Right cardiac atrium (tissue), 5 donors: Measurements from ENCODE around the gene SFMBT2. TPM values are rescaled to one million over a fixed set of nuclear protein-coding genes. Genes with fewer than 3 reads are reported as not detected.

Experiments used
- ATAC-seq, 2 donors: fragments of 200-7000 bp; cut with Tn5 transposase; one replicate each; pipeline versions ENCODE4 v1.8.0 to v1.9.1; 2020; ENCODE audit warnings: moderate library complexity in 2 of 2, mild to moderate bottlenecking in 1 of 2
- DNase-seq, 3 donors: peaks; one replicate each; pipeline ENCODE4 v3.0.0-alpha.2; 2020
- H3K27ac ChIP-seq: one replicate; pipeline ENCODE4 v1.5.1; 2013; ENCODE audit warnings: mild to moderate bottlenecking, low read length, control low read depth, moderate library complexity
- H3K27me3 ChIP-seq: one replicate; pipeline ENCODE4 v1.6.1; 2013; ENCODE audit not compliant: control insufficient read depth, insufficient read depth
- H3K4me1 ChIP-seq: one replicate; pipeline ENCODE4 v1.6.1; 2013; ENCODE audit warnings: low read length; ENCODE audit not compliant: control insufficient read depth, insufficient read depth
- H3K4me3 ChIP-seq: one replicate; pipeline ENCODE4 v1.5.1; 2013; ENCODE audit warnings: low read length, control low read depth
- H3K9me3 ChIP-seq: one replicate; pipeline ENCODE4 v1.6.1; 2013; ENCODE audit warnings: low read length; ENCODE audit not compliant: control insufficient read depth
- WGBS: extraction: QIAGEN DNeasy Blood & Tissue Kit; methylation state at CpG from one replicate; pipeline ENCODE4 v1.1.7; 2013; 5-methylcytosine and 5-hydroxymethylcytosine counted together
- intact Hi-C, 4 donors: fragments of 100-400 bp; cut with DNase I; formaldehyde crosslinking; loops; one replicate each; pipeline versions ENCODE4 v1.11.0 to v1.14.0; 2022 to 2023
- polyA plus RNA-seq: library from polyadenylated mRNA; stranded (reverse); fragments of 200-250 nt; gene quantifications from one replicate; pipeline ENCODE4 v1.2.3, GENCODE V29; 2013
- total RNA-seq, 4 donors: library from RNA; stranded (reverse); fragmentation: NEBNext Ultra II Directional; extraction: Animal tissue kit (Norgen Biotek cat#: 25700); gene quantifications; one replicate each; pipeline ENCODE4 v1.2.1, GENCODE V29; 2021
- donor health status: healthy with polysubstance abuse.
- donor health status: DM: no; HTN: yes; CAD: no.
- donor health status: DM: no; HTN: no; CAD: no.
- donor health status: DM: no; HTN: yes; CAD: no; lungs with severe emphysema.
- donor health status: DM: yes; HTN: yes; CAD: no.

The SFMBT2 gene
- total and polyA plus RNA-seq, 5 donors = 3.3 to 12.9 (median 11.9) TPM

DNA sequence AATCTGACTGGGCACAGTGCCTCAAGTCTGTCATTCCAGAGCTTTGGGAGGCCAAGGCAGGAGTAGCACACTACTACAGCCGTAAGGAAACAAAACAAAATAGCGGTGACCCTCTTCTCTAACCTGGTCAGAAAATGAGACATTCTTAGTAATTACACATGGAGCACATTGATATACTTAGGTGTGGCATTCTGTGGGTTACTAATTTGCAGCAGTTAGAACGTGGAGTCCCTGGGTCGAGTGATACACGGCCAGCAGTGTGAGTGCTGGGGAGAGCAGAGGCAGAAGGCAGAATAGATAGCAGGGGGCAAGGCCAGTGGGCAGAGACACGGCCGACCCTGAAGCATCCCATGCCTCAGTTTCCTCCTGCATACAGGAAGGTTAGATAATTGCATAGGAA, 28.9 kb upstream of the SFMBT2 start:
- no peaks in the 10 kb centered on the region for H3K27me3 ChIP-seq
- H3K27ac ChIP-seq = no peak overlapping the region
- intact Hi-C loops = no loop called here
- no peak for DNase-seq
- no peak for ATAC-seq
- WGBS = 80% methylated on average over 7 of the region's 7 CpGs
- no peaks in the 10 kb centered on the region for H3K9me3 ChIP-seq
- no peak overlapping the region for H3K4me3 ChIP-seq
- H3K4me1 ChIP-seq = no peaks in the 10 kb centered on the region

DNA sequence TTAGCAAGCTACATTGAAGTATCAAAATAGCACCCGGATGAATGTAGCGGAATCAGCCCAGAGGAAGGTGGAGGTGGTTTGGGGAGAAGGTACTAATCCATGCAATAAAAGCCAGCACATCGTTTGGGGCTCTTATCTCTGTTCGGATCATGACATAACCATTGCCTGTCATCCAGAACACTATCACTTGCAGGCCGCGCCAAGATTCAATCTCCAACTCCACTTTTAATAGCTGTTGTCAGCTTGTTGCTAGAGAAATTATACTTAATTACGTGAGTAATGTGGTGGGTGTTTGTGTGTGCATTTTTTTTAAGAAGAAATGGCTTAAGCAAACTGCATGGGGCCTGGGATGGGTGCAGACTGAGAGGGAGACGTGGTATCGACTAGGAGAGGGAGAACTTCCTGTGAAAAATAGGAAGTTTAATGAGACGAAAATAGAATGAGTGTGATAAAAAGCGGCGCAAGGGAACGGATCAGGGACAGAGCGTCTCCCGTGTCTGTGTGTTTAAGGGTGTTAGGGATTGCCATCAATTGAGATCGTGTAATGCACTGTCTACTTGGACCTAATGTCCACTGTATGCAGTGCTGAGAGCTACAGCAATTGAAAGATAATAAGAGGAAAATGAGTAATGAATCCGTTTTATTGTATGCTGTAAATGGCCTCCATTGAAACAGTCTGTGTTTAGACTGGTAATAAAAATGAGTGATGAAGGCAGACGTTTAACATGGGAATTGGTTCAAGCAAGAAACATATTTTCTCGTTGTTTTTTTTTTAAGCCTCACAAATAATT, 27.6 kb upstream of the SFMBT2 start:
- intact Hi-C loops = no loop called here
- H3K27ac ChIP-seq = no peak overlapping the region
- no peak overlapping the region for H3K4me3 ChIP-seq
- 37% methylated on average over 19 of the region's 19 CpGs for WGBS
- ATAC-seq (no peak), DNase-seq (no peak)
- no peaks in the 10 kb centered on the region for H3K4me1 ChIP-seq
- no peaks in the 10 kb centered on the region for H3K9me3 ChIP-seq
- H3K27me3 ChIP-seq = no peaks in the 10 kb centered on the region

GRCh38 chr10:7436490-7437100, 25.8 kb upstream of the SFMBT2 start:
- 85% methylated on average over 3 of the region's 3 CpGs for WGBS
- intact Hi-C loops = no loop called here
- no peaks in the 10 kb centered on the region for H3K4me1 ChIP-seq
- H3K27me3 ChIP-seq = peaks cover 2% of the 10 kb centered on the region
- H3K4me3 ChIP-seq = no peak overlapping the region
- H3K27ac ChIP-seq = no peak overlapping the region
- DNase-seq (no peak), ATAC-seq (no peak)
- no peaks in the 10 kb centered on the region for H3K9me3 ChIP-seq

DNA sequence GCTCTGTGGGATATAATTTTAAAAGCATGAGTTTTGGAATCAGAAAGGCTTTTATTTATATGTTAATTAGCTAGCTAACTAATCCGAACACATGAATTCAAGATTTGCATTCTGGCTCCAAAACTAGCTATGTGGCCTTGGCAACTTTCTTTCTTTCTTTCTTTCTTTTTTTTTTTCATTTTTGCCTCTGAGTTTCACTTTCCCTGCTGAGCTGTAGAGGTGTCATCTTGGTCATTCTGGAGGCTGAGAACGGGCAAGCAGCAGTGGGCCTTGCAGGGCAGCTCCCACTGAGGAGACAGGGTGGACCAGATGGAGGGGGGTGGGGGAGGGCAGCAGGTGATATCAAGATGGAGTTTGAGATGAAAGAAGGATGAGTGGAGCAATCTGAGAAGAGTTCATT, 24.8 kb upstream of the SFMBT2 start:
- Histone ChIP-seq H3K4me3 (no peak overlapping the region), H3K9me3 (no peaks in the 10 kb centered on the region), H3K27ac (no peak overlapping the region), H3K4me1 (no peaks in the 10 kb centered on the region), H3K27me3 (peaks cover 2% of the 10 kb centered on the region)
- 69% methylated on average over 2 of the region's 2 CpGs for WGBS
- intact Hi-C loops = no loop called here
- DNase-seq = no peak
- ATAC-seq = no peak

- intact Hi-C loops = no loop called here
- 82% methylated on average over 5 of the region's 5 CpGs for WGBS
- Histone ChIP-seq H3K4me1 (no peaks in the 10 kb centered on the region), H3K27me3 (peaks cover 2% of the 10 kb centered on the region), H3K4me3 (no peak overlapping the region), H3K27ac (no peak overlapping the region), H3K9me3 (no peaks in the 10 kb centered on the region)
- DNase-seq (no peak), ATAC-seq (no peak)
These were observed 23.5 kb upstream of the SFMBT2 start for GRCh38 chr10:7434378-7434777.

DNA sequence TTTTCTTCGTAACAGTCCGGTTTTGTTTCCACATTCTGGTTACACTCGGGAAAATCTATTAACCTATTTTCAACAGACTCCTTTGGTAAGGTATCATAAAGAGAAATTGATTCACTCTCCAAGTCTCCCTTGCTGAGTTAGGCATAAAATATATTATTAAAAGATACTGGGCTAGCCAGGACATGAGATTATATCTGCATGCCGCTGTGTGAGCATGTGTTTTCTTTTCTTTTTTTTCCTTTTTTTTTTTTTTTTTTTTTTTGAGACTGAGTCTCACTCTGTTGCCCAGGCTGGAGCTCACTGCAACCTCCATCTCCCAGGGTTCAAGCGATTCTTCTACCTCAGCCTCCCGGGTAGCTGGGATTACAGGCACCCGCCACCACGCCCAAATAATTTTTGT, 23.0 kb upstream of the SFMBT2 start:
- intact Hi-C loops = no loop called here
- Histone ChIP-seq H3K4me1 (no peaks in the 10 kb centered on the region), H3K27me3 (peaks cover 2% of the 10 kb centered on the region), H3K27ac (no peak overlapping the region), H3K4me3 (no peak overlapping the region), H3K9me3 (no peaks in the 10 kb centered on the region)
- DNase-seq (no peak), ATAC-seq (no peak)
- whole genome bisulfite sequencing = 79% methylated on average over 8 of the region's 8 CpGs

DNA sequence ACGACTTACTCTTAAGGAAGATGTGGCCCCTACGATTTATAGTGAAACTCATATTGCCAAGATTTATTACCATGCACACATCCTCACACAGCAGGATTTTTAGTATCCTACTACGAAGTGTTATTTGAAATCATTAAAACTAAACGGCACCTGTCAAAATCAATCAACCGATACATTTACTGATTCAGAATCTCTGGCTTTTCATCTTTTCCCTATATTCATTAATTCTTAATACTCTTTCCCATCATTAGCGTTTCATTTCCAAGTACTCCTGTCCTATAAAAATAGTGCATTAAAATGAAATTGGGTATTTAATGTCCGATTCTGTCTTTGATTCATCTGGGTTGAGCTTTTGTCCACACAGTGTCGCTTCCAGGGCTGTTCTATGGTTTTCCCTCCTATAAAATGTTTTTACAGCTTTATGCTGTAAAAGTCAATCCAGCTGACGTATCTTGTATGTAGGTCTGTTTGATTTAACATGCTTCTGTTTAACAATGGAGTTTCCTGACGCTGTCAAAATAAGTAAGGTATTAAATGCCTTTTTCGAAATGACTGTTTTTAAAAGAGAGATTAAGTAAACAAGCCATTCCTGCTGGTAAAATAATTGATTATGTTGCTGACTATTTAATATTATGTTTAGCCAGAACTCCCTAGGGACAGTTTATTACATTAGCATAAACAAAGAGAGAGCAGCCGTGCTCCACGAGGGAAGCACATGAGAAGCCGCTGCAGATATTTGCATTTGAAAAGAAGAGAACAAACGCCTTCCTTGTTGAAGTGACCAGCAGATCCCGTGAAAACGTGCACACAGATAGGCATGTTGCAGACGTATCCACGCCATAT, 22.3 kb upstream of the SFMBT2 start:
- ATAC-seq (no peak), DNase-seq (no peak)
- intact Hi-C loops = no loop called here
- Histone ChIP-seq H3K27ac (no peak overlapping the region), H3K27me3 (peaks cover 2% of the 10 kb centered on the region), H3K4me3 (no peak overlapping the region), H3K9me3 (no peaks in the 10 kb centered on the region), H3K4me1 (no peaks in the 10 kb centered on the region)
- WGBS = 45% methylated on average over 19 of the region's 19 CpGs

DNA sequence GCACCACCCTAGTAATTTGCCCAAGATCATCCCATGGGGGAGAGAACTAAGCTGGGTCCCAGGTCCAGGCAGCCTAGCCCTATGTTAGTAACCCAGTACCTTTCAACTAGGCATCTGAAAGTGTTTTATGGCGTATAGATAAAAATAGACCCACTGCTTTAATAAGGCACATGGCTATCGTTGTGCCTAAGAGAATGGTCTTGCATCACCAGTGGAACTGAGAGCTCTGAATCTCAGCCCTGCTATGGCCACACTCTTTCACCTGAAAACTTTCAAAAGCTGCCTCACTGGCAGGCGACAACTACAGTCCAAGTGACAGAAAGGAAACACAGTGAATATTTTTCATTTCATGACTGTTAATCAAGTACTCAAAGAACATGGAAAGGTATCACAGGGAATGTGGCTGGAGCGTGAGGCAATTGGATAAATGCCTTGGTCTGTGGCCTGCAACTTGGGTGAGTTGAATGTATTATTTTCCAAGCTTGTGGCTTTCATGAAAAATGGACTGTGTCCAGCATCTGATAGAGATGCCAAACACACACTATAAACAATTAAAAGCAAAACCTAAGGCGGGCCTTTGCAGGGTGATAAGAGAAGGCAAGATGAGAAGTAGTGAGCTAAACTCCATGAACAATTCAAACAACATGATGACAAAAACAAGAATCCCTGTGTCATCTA, 18.0 kb upstream of the SFMBT2 start:
- WGBS = 74% methylated on average over 5 of the region's 5 CpGs
- DNase-seq (no peak), ATAC-seq (no peak)
- Histone ChIP-seq H3K9me3 (no peaks in the 10 kb centered on the region), H3K4me3 (no peak overlapping the region), H3K4me1 (no peaks in the 10 kb centered on the region), H3K27me3 (peaks cover 2% of the 10 kb centered on the region), H3K27ac (no peak overlapping the region)
- intact Hi-C loops = no loop called here

DNA sequence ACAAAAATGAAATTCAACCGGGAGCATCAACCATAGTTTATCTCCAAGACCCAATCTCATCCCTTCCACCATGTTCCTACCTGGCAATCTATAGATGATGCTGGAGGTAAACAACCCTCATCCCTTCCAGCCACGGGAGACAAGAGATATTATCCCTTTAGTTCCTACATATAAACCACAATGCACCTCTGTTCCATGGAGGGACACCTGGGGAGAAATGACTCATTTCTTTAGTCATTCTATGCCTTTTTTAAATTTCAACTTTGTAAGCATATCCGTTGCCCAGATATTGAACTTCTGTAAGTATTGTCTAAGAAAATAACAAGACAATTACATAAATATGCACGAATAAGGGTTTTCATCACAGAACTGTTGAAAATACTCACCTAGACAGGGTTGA, 15.5 kb upstream of the SFMBT2 start:
- ATAC-seq = no peak
- intact Hi-C loops = no loop called here

GRCh38 chr10:7425691-7426090, 14.9 kb upstream of the SFMBT2 start:
- Histone ChIP-seq H3K9me3 (no peaks in the 10 kb centered on the region), H3K27me3 (peaks cover 2% of the 10 kb centered on the region), H3K27ac (no peak overlapping the region), H3K4me3 (no peak overlapping the region), H3K4me1 (no peaks in the 10 kb centered on the region)
- intact Hi-C loops = no loop called here
- 96% methylated on average over 5 of the region's 5 CpGs for WGBS
- no peak for DNase-seq
- no peak for ATAC-seq

More for the DNA sequence above, 15.5 kb upstream of the SFMBT2 start:
- no peak overlapping the region for H3K4me3 ChIP-seq
- no peak for DNase-seq
- H3K4me1 ChIP-seq = no peaks in the 10 kb centered on the region
- peaks cover under 1% of the 10 kb centered on the region for H3K27me3 ChIP-seq
- no peak overlapping the region for H3K27ac ChIP-seq
- H3K9me3 ChIP-seq = no peaks in the 10 kb centered on the region
- 78% methylated on average over 4 of the region's 4 CpGs for WGBS
